NCI-H187 treated with DMSO at 0.1 percent for 48 hours (cell line): Measurements from ENCODE around the gene PARL.
"Not testable (repeated sequence)": the region's sequence is repeated elsewhere in the genome, so short reads cannot be mapped to it uniquely, and the experiment has no call there.

ENCODE experiments used
- DNase-seq: peaks from one replicate; lab custom pipeline; 2025; lab: John Stamatoyannopoulos, UW

PARL gene

DNA sequence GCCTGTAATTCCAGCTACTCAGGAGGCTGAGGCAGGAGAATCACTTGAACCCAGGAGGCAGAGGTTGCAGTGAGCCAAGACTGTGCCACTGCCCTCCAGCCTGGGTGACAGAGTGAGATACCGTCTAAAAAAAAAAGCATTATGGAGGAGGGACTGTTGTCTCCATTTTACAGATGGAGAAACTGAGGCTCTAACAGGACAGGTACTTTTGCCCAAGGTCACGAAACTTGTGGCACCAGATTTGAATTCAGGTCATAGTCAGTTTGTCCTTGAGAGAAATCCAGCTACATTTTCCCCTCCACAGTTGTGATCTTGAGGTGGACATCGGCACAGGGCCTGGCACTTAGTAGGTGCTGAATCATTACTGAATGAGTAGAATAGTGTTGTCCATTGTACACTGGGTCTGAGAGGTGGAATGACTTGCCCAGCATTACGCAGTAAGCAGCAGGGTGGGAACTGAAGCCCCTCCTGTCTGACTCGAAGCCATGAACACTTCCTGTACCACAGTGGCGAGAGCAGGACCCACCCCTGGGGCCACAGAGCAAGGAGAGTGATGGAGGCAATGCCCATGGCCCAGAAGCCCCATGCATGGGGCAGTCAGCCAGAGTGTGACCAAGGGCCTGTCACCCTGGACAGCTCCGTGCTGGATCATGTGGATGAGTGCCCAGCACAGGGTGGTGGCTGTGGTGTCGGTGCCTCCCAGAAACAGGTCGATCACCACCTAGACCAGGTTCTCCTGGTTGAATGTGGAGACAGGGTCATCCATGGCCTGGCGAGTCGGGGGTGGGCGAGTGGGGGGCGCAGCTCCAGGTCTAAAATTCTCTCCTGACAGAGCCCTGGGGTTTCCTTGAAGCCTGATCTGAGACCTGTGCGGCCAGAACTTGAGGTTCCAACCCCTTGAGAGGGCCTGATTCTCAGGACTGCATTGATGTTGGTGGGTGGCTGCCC is 20.4 kb upstream of the PARL start:
- no peak for DNase-seq

DNA sequence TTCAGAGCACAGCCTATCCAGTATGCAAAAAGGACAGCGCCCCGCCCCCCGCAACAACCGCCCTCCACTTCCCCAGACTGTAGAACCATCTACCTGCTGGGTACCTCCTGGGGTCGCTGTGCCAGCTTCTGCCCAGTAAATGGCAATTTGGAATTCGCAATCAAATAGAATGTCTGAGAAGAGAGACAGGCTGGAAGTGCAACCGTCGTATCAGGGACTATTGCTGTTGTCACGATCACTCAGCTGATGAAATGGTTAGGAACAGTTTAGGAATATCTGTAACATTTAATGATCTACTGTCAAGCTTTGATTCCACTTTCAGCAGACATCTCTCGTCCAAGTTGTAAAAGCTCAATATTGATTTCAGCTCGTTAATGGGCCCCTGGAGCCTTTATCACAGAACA is 13.3 kb upstream of the PARL start:
- DNase-seq, result no peak

GRCh38 chr3:183897606-183898005 is 12.9 kb upstream of the PARL start:
- DNase-seq, result no peak

DNA sequence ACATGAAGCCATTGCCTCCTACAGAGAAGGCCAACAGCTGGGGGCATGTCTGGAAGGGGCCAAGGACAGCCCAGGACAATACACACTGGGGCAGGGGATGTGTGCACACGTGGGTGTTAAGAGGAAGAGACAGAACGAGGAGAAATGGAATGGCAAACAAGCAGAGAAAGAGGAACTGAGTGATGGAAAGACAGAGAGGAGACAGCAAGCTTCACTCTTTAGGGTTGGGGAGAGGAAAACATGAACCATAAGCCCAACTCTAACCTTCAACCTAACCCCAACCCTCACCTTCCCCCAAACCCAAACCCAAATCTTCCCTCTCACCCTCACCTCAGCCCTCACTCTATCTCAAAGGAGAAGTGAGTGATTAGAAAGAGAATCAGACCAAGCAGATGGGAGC is 11.9 kb upstream of the PARL start:
- DNase-seq, result no peak

DNA sequence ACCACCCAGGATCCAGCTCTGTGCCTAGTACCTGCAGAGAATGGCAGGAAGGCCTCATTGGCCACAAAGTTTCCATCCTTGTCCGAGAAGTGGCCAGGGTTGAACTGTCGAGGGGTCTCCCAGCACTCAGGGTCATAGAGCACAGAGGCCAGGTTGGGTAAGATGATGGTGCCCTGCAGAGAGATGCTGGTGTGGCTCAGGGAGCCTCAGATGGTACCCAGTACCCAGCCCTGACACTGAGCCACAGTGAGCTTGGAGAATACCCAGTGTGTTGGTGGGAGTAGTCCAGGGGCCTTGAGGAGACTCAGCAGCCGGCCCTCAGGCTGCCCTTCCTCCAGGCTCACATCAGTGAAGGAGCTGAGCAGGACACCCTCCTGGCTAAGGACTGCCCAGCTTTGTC is 11.5 kb upstream of the PARL start:
- DNase-seq, result no peak

- DNase-seq, result no peak
Measured at GRCh38 chr3:183895774-183896173, 11.1 kb upstream of the PARL start.

DNA sequence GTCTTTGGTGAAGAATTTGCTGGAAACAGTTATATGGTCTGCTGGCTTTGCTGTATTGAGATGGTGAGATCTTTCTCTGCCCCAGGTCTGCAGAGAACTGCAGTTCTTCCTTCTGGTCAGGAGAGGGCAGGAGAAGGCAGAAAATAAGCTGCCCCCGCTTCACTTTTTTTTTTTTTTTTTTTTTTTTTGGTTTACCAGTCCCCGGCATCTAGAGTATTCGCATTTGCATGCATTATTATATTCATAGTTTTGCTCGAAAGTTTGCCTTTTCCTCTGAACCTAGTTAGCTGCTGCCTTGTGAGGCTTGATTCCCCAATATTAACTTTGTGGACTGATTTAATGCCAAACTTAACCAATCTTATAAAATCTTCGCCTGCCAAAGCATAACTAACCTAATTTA is 10.6 kb upstream of the PARL start:
- DNase-seq, result no peak

DNA sequence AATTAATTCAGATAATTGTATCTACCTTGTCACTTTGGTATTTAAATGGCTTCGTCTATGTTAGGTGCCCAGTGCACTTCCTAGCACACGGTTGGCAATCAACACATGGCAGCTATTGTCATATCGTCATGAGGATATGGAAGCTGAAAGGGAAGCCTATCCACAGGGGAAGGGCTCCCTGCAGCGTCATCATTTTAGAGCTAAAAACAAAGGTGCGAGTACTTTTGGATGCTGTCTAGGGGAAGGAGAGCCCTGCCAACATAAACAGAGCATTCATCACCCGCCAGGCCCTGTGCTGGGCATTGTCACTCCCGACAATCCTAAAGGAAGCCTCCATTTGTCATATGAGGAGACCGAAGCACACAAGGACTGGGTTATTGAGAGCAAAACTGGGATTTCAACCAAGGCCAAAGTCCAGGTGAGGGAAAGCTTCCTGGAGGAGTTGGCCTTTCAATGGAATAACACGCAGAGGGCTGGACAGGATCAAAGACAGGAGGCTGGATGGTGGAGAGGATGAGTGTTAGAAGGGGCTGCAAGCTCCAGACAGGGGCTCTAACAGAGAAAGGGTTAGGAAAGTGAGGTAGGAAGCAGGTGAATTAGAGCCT is 8.0 kb upstream of the PARL start:
- DNase-seq, result no peak

DNA sequence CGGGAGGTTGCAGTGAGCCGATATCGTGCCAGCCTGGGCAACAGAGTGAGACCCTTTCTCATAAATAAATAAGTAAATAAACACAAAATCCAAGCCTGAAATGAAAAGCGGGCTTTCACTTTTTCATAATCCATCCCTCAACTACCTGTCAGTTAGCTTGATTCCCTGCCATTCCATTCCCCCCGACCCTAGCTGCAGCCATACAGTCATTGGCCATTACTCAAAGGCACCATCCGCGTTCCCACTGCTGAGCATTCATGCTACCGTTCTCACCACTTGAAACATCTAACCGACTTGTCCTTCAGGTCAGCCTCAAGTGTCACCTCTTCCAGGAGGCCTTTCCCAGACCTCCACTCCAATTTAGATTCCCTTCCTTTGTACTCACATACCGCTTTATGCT is 1.1 kb upstream of the PARL start:
- no peak for DNase-seq

- DNase-seq, result no peak
Measured at GRCh38 chr3:183884097-183884426, 618 bp downstream of the PARL start.

DNA sequence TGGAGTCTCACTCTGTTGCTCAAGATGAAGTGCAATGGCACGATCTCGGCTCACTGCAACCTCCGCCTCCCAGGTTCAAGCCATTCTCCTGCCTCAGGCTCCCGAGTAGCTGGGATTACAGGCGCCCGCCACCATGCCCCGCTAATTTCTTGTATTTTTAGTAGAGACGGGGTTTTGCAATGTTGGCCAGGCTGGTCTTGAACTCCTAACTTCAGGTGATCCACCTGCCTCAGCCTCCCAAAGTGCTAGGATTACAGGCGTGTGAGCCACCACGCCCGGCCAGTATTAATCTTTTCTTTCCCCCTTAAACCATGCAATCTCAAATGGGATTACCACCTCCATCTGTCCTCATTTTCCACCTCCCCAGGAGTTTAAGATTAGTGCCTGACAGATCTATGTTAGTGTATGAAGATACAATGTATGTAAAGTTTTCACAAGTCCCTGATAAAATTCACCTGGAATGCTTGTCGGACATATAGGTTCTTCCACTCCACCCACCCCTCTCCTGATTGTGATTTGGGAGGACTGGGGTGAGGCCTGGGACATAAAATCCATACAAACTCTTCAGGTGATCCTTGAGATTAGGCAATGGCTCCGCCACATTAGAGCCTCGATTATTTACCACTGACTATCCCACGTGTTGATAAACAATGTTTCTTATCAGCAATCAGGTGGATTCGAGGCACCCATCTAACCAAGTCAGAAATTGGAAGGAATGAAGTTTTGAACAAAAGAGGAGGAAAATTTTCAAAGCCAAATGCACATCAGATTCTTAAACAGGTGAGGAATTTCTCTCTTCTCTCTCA is 1.2 kb downstream of the PARL start:
- no peak for DNase-seq

GRCh38 chr3:183880121-183880520 is 4.6 kb downstream of the PARL start:
- no peak for DNase-seq

DNA sequence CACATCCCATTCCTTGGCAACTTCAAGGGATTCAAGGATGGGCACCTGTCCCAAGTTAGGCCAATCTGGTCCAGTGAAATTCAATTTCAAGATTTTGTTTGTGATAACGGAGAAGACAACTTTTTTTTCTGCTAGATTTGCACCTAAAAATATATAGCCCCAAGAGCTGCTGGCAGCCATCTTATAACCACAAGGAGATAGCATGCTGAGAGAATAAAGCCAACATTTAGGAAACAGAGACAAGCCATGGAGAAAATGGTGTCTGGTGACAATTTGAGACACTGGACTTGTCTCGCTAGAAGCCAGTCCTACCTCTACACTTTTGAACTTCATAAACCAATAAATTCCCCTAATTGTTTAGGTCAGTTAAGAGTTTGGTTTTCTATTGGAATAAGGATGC is 5.4 kb downstream of the PARL start:
- DNase-seq, result no peak

DNA sequence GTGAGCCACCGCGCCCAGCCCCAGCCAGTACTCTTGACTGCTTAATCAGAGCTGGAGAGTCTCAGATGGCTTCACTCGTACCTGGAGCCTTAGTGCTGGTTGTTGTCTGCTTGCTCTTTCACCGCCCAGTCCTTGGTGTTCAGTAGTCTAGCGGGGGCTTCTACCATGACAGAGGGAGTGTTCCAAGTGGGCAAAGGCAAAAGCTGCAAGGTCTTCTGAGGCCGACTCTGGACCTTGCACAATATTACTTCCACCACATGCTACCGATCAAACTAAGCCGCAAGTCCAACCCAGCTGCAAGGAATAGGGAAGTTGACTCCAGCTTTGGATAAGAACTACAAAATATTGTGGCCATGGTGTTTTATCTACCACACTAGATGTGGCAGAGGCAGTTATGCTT is 6.6 kb downstream of the PARL start:
- DNase-seq, result no peak

DNA sequence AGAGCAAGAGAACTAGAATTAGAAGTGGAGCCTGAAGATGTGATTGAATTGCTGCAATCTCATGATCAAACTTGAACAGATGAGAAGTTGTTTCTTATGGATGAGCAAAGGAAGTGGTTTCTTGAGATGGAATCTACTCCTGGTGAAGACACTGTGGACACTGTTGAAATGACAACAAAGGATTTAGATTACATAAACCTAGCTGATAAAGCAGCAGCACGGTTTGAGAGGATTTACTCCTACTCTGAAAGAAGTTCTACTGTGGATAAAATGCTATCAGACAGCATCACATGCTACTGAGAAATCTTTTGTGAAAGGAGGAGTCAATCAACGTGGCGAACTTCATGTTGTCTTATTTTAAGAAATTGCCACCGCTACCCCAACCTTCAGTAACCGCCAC is 7.5 kb downstream of the PARL start:
- DNase-seq, result not testable (repeated sequence)

DNA sequence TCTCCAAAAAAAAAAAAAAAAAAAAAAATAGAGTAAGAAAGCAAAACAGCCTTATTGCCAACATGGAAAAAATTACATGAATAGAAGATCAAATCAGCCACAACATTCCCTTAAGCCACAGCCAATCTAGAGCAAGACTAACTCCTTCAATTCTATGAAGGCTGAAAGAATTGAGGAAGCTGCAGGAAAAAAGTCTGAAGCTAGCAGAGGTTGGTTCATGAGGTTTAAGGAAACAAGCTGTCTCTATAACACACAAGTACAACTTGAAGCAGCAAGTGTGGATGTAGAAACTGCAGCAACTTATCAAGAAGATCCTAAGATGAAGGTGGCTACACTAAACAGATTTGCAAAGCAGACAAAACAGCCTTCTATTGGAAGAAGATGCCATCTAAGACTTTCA is 9.3 kb downstream of the PARL start:
- DNase-seq, result no peak

GRCh38 chr3:183873914-183874313 is 10.8 kb downstream of the PARL start:
- DNase-seq, result no peak

- DNase-seq, result no peak
Measured at GRCh38 chr3:183871541-183871940, 13.1 kb downstream of the PARL start.

DNA sequence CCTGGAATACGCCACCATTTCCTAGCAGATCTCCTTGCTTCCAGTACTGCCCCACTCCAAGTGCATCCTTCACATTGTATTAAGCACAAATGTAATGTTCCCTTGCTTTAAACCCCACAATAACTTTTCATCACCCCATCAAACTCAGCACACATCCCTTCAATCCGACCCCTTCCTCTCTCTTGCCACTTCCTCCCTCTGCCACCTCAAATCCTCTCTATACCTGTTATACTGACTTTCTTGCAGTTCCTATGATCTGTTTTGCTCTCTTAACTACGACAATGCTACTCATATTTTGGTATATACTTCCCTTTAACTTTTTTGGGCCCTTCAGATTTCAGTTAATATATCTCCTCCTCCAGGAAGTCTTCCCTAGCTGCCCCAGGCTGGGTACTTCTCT is 14.1 kb downstream of the PARL start:
- no peak for DNase-seq

DNA sequence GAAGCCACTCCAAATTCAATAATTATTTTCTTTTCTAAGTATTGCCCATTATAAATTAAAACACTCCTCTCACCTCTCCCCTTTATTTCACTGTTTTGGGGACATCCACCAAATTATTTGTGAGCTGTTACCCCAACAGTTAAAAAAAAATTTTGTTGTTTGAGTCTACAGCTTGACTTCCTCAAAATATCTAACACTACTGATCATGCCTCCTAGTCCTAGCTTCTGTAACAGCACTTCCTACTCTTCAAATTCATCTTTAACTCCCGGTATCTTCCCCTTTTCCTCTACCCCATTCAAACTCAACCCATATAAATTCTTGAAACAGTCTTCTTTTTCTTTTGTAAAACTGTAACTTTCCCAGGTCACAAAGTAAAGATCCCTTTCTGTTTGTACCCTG is 15.9 kb downstream of the PARL start:
- DNase-seq, result no peak

- DNase-seq, result no peak
Measured at GRCh38 chr3:183862610-183863009, 22.1 kb downstream of the PARL start.

DNA sequence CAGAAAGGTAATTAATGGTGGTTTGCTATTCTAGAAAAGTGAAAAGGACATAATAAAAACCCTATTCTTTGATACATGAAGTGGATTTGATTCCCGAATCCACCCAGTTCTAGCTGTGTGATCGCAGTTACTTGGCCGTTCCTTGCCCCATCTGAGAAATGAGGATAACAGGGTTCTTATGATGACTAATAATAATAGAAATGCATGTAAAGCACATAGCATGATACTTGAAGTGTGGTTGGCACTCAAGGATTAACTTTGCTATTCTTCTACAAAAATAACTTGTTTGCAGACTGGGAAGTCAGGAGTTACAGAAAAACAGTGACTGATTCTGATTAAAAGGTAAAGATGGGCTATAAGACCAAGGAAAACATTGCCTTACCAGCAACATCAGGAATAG is 26.8 kb downstream of the PARL start:
- no peak for DNase-seq
